WTC11 (cell line): ENCODE data around the gene KLHDC7A. TPM values are rescaled to one million over a fixed set of nuclear protein-coding genes. Genes with fewer than 3 reads are reported as not detected.

ENCODE experiments used
- ATAC-seq: fragments of 200-7000 bp; cut with Tn5 transposase; 2 replicates; pipeline ENCODE4 v1.10.0; 2021; ENCODE audit warnings: mild to moderate bottlenecking, moderate library complexity
- CTCF ChIA-PET: fragments of 300-600 bp; sonication (Branson Sonifier 250); formaldehyde crosslinking; loops from one replicate; lab custom pipeline; 2021; ENCODE audit warnings: antibody characterized with exemption; lab: Charles Lee
- POLR2A ChIA-PET: fragments of 350-600 bp; sonication (Branson Sonifier 250); formaldehyde crosslinking; loops from one replicate; lab custom pipeline; 2021; ENCODE audit warnings: antibody characterized with exemption; lab: Charles Lee
- DNase-seq: peaks from one replicate; pipeline ENCODE4 v3.0.0; 2021; ENCODE audit warnings: low spot score
- H3K27ac Mint-ChIP-seq: 2 replicates; pipeline ENCODE4 v1.8.0; 2021; ENCODE audit warnings: mixed read lengths
- H3K27me3 Mint-ChIP-seq: 2 replicates; pipeline ENCODE4 v1.8.0; 2021; ENCODE audit warnings: low read depth, mild to moderate bottlenecking, moderate library complexity, mixed read lengths
- H3K36me3 Mint-ChIP-seq: 2 replicates; pipeline ENCODE4 v1.8.0; 2021; ENCODE audit warnings: mixed read lengths
- H3K4me1 Mint-ChIP-seq: 2 replicates; pipeline ENCODE4 v1.8.0; 2022; ENCODE audit warnings: mixed read lengths
- H3K4me3 Mint-ChIP-seq: 2 replicates; pipeline ENCODE4 v1.8.0; 2021; ENCODE audit warnings: mild to moderate bottlenecking, moderate library complexity, mixed read lengths
- H3K9me3 Mint-ChIP-seq: 2 replicates; pipeline ENCODE4 v1.8.0; 2021; ENCODE audit warnings: mixed read lengths
- FOXP1 ChIP-seq: sonication (generic); formaldehyde crosslinking; IDR thresholded peaks from 2 replicates; pipeline ENCODE4 v1.8.0; 2022; ENCODE audit warnings: missing genetic modification reagents, mild to moderate bottlenecking, moderate library complexity, borderline replicate concordance
- NFE2L1 ChIP-seq: sonication (generic); formaldehyde crosslinking; IDR thresholded peaks from 2 replicates; pipeline ENCODE4 v1.8.1; 2023; ENCODE audit warnings: missing genetic modification reagents
- NR1H2 ChIP-seq: sonication (generic); formaldehyde crosslinking; IDR thresholded peaks from 2 replicates; pipeline ENCODE4 v1.9.0; 2021; ENCODE audit warnings: mild to moderate bottlenecking, moderate library complexity, missing genetic modification reagents
- RELA ChIP-seq: sonication (generic); formaldehyde crosslinking; IDR thresholded peaks from 2 replicates; pipeline ENCODE4 v1.8.1; 2022; ENCODE audit warnings: missing genetic modification reagents, mild to moderate bottlenecking, borderline replicate concordance
- TP53 ChIP-seq: sonication (generic); formaldehyde crosslinking; IDR thresholded peaks from 2 replicates; pipeline ENCODE4 v1.8.1; 2023; ENCODE audit warnings: mild to moderate bottlenecking, missing genetic modification reagents
- ZNF138 ChIP-seq: sonication (generic); formaldehyde crosslinking; conservative IDR thresholded peaks from 2 replicates; pipeline ENCODE4 v1.8.1; 2022; ENCODE audit warnings: mild to moderate bottlenecking, moderate library complexity, missing genetic modification reagents
- ZNF219 ChIP-seq: sonication (generic); formaldehyde crosslinking; IDR thresholded peaks from 2 replicates; pipeline ENCODE4 v1.8.0; 2023; ENCODE audit warnings: missing genetic modification reagents, mild to moderate bottlenecking, borderline replicate concordance
- ZNF317 ChIP-seq: sonication (generic); formaldehyde crosslinking; IDR thresholded peaks from 2 replicates; pipeline ENCODE4 v1.8.1; 2023; ENCODE audit warnings: low read depth, mild to moderate bottlenecking, moderate library complexity, missing genetic modification reagents, borderline replicate concordance
- total RNA-seq: library from RNA; stranded (reverse); gene quantifications from 3 replicates; pipeline ENCODE4 v1.2.3, GENCODE V29; 2021
- TF ChIP-seq, protein P1 (sequence below): sonication (generic); formaldehyde crosslinking; IDR thresholded peaks from 2 replicates; pipeline ENCODE4 v1.8.1; 2022; ENCODE audit warnings: mild to moderate bottlenecking, missing genetic modification reagents, moderate library complexity, borderline replicate concordance
- TF ChIP-seq, protein P2 (sequence below): sonication (generic); formaldehyde crosslinking; IDR thresholded peaks from 2 replicates; pipeline ENCODE4 v1.8.0; 2022; ENCODE audit warnings: mild to moderate bottlenecking, missing genetic modification reagents
- TF ChIP-seq, protein P3 (sequence below): sonication (generic); formaldehyde crosslinking; IDR thresholded peaks from 2 replicates; pipeline ENCODE4 v1.8.0; 2022; ENCODE audit warnings: mild to moderate bottlenecking, missing genetic modification reagents
- TF ChIP-seq, protein P4 (sequence below): sonication (generic); formaldehyde crosslinking; IDR thresholded peaks from 2 replicates; pipeline ENCODE4 v1.8.1; 2023; ENCODE audit warnings: mild to moderate bottlenecking, missing genetic modification reagents, borderline replicate concordance
- TF ChIP-seq, protein P5 (sequence below): fragments of 250-450 bp; sonication (Bioruptor Pico); IDR thresholded peaks from 2 replicates; pipeline ENCODE4 v1.9.0; 2021; ENCODE audit warnings: moderate library complexity, mild to moderate bottlenecking, inconsistent platforms, borderline replicate concordance
- TF ChIP-seq, protein P6 (sequence below): sonication (generic); formaldehyde crosslinking; IDR thresholded peaks from 2 replicates; pipeline ENCODE4 v1.8.1; 2022; ENCODE audit warnings: missing genetic modification reagents, borderline replicate concordance
- TF ChIP-seq, protein P7 (sequence below): sonication (generic); formaldehyde crosslinking; IDR thresholded peaks from 2 replicates; pipeline ENCODE4 v1.8.0; 2023; ENCODE audit warnings: mild to moderate bottlenecking, missing genetic modification reagents

Gene KLHDC7A
- total RNA-seq, 1 experiment from 2014 or later, result 14.3 TPM

DNA sequence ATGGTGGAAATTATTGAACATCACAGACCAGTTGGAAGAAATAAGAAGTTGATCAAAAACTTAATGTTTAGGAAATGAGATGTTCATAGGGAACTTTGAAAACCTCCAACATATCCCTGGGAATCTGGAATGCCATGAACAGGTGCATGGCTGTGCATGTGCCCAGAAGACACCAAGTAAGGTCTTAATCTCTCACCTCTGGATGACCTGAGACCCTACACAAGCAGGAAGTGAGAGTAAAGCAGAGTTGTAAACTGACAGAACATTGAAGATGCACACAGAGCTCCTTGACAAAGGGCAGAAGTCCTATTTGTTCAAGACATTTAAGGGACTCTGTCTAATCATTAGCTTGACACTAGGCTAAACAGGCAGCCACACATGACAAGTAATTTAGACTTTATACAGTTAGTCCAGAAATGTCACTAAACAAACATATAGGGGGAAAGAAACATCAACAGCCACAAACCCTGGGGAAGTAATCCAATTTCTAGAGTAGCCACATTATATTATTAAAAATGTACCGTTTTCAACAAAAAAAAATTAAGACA lies 34.5 kb downstream of the KLHDC7A start:
- ChIA-PET CTCF (no interaction called here), POLR2A (no interaction called here)
- TF ChIP-seq, protein P1, sequence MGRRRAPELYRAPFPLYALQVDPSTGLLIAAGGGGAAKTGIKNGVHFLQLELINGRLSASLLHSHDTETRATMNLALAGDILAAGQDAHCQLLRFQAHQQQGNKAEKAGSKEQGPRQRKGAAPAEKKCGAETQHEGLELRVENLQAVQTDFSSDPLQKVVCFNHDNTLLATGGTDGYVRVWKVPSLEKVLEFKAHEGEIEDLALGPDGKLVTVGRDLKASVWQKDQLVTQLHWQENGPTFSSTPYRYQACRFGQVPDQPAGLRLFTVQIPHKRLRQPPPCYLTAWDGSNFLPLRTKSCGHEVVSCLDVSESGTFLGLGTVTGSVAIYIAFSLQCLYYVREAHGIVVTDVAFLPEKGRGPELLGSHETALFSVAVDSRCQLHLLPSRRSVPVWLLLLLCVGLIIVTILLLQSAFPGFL (CRISPR knock-in tag), result no peak
- TF ChIP-seq, protein P2, sequence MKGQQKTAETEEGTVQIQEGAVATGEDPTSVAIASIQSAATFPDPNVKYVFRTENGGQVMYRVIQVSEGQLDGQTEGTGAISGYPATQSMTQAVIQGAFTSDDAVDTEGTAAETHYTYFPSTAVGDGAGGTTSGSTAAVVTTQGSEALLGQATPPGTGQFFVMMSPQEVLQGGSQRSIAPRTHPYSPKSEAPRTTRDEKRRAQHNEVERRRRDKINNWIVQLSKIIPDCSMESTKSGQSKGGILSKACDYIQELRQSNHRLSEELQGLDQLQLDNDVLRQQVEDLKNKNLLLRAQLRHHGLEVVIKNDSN, result no peak
- TF ChIP-seq ZNF138 (CRISPR knock-in tag) (no peak), FOXP1 (CRISPR knock-in tag) (no peak)
- TF ChIP-seq, all 79 proteins: peak for 0
- H3K4me3 Mint-ChIP-seq, result no peak overlapping the region
- peaks cover 36% of the 10 kb centered on the region for H3K9me3 Mint-ChIP-seq
- H3K27me3 Mint-ChIP-seq, result peaks cover 11% of the 10 kb centered on the region
- H3K27ac Mint-ChIP-seq, result no peak overlapping the region
- peaks cover 9% of the 10 kb centered on the region for H3K4me1 Mint-ChIP-seq
- no peak for DNase-seq
- ATAC-seq, result no peak
- H3K36me3 Mint-ChIP-seq, result peaks cover 18% of the 10 kb centered on the region

DNA sequence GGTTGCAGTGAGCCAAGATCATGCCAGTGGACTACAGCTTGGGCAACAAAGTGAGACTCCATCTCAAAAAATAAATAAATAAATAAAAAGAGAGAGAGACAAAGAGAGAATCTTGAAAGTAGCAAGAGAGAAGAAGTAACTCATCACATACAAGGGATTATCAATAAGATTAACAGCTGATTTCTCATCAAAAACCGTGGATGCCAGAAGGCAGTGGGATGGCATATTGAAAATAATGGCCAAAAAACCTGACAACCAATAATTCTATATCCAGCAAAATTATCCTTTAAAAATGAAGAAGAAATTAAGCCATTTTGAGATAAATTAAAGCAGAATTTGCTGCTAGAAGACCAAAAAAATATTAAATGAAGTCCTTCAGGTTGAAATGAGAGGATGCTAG lies 35.7 kb downstream of the KLHDC7A start:
- POLR2A ChIA-PET, result no interaction called here
- peaks cover 17% of the 10 kb centered on the region for H3K27me3 Mint-ChIP-seq

DNA sequence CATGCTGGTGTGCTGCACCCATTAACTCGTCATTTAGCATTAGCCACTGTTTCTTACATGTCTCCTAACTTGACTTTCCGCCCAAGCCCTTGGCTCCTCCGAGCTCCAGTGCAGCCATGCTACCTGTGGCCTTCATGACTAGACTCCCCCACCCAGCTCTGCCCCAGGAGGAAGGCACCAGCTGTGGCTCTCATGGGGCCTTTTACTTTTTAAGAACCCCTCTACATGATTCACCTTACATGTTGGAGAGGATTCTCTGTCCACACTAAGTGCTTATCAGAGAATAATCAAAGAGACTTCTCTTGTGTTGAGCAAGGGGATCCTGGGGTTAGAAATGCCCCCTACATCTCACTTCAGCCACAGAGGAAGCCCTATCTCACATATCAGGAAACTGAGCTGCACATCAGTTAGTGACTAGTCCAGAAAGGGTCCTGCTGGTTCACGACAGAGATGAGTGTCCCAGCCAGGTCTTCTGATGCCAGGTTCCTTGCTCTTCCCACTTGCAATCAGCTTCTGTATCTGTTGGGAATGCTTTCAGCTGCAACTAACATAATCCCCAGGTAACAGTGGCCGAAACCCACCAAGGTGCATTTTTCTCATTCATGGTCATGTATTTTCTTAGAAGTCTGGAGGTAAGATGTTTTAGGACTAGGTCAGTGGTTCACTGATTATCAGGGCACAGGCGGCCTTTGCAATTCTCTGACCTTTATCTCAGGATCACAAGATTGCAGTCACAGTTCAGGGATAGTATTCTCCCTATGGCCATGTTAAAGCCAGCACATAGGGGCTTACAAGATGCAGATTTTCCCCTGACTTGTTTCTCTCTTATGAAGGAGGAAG lies 45.9 kb downstream of the KLHDC7A start:
- ChIA-PET POLR2A (no interaction called here), CTCF (interaction anchor here (0.8 to 1.9 kb wide), 2 partner anchors 49 to 55 kb away, joined by 3 to 8 read pairs; no protein-coding TSS in a partner anchor)
- Mint-ChIP-seq H3K9me3 (peaks cover 13% of the 10 kb centered on the region), H3K27ac (no peak overlapping the region), H3K4me3 (no peak overlapping the region), H3K27me3 (peaks cover 44% of the 10 kb centered on the region), H3K4me1 (no peaks in the 10 kb centered on the region), H3K36me3 (no peaks in the 10 kb centered on the region)
- ATAC-seq, result no peak
- no peak for DNase-seq
- TF ChIP-seq, protein P3, sequence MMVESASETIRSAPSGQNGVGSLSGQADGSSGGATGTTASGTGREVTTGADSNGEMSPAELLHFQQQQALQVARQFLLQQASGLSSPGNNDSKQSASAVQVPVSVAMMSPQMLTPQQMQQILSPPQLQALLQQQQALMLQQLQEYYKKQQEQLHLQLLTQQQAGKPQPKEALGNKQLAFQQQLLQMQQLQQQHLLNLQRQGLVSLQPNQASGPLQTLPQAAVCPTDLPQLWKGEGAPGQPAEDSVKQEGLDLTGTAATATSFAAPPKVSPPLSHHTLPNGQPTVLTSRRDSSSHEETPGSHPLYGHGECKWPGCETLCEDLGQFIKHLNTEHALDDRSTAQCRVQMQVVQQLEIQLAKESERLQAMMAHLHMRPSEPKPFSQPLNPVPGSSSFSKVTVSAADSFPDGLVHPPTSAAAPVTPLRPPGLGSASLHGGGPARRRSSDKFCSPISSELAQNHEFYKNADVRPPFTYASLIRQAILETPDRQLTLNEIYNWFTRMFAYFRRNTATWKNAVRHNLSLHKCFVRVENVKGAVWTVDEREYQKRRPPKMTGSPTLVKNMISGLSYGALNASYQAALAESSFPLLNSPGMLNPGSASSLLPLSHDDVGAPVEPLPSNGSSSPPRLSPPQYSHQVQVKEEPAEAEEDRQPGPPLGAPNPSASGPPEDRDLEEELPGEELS (CRISPR knock-in tag), result no peak
- TF ChIP-seq, protein P4, sequence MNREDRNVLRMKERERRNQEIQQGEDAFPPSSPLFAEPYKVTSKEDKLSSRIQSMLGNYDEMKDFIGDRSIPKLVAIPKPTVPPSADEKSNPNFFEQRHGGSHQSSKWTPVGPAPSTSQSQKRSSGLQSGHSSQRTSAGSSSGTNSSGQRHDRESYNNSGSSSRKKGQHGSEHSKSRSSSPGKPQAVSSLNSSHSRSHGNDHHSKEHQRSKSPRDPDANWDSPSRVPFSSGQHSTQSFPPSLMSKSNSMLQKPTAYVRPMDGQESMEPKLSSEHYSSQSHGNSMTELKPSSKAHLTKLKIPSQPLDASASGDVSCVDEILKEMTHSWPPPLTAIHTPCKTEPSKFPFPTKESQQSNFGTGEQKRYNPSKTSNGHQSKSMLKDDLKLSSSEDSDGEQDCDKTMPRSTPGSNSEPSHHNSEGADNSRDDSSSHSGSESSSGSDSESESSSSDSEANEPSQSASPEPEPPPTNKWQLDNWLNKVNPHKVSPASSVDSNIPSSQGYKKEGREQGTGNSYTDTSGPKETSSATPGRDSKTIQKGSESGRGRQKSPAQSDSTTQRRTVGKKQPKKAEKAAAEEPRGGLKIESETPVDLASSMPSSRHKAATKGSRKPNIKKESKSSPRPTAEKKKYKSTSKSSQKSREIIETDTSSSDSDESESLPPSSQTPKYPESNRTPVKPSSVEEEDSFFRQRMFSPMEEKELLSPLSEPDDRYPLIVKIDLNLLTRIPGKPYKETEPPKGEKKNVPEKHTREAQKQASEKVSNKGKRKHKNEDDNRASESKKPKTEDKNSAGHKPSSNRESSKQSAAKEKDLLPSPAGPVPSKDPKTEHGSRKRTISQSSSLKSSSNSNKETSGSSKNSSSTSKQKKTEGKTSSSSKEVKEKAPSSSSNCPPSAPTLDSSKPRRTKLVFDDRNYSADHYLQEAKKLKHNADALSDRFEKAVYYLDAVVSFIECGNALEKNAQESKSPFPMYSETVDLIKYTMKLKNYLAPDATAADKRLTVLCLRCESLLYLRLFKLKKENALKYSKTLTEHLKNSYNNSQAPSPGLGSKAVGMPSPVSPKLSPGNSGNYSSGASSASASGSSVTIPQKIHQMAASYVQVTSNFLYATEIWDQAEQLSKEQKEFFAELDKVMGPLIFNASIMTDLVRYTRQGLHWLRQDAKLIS (CRISPR knock-in tag), result no peak
- TF ChIP-seq NFE2L1 (CRISPR knock-in tag) (no peak), TP53 (CRISPR knock-in tag) (no peak), NR1H2 (CRISPR knock-in tag) (no peak), ZNF219 (CRISPR knock-in tag) (no peak)
- TF ChIP-seq, protein P5, sequence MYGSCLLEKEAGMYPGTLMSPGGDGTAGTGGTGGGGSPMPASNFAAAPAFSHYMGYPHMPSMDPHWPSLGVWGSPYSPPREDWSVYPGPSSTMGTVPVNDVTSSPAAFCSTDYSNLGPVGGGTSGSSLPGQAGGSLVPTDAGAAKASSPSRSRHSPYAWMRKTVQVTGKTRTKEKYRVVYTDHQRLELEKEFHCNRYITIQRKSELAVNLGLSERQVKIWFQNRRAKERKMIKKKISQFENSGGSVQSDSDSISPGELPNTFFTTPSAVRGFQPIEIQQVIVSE, result no peak
- TF ChIP-seq, protein P6, sequence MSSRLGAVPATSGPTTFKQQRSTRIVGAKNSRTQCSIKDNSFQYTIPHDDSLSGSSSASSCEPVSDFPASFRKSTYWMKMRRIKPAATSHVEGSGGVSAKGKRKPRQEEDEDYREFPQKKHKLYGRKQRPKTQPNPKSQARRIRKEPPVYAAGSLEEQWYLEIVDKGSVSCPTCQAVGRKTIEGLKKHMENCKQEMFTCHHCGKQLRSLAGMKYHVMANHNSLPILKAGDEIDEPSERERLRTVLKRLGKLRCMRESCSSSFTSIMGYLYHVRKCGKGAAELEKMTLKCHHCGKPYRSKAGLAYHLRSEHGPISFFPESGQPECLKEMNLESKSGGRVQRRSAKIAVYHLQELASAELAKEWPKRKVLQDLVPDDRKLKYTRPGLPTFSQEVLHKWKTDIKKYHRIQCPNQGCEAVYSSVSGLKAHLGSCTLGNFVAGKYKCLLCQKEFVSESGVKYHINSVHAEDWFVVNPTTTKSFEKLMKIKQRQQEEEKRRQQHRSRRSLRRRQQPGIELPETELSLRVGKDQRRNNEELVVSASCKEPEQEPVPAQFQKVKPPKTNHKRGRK (CRISPR knock-in tag), result no peak
- TF ChIP-seq, protein P7, sequence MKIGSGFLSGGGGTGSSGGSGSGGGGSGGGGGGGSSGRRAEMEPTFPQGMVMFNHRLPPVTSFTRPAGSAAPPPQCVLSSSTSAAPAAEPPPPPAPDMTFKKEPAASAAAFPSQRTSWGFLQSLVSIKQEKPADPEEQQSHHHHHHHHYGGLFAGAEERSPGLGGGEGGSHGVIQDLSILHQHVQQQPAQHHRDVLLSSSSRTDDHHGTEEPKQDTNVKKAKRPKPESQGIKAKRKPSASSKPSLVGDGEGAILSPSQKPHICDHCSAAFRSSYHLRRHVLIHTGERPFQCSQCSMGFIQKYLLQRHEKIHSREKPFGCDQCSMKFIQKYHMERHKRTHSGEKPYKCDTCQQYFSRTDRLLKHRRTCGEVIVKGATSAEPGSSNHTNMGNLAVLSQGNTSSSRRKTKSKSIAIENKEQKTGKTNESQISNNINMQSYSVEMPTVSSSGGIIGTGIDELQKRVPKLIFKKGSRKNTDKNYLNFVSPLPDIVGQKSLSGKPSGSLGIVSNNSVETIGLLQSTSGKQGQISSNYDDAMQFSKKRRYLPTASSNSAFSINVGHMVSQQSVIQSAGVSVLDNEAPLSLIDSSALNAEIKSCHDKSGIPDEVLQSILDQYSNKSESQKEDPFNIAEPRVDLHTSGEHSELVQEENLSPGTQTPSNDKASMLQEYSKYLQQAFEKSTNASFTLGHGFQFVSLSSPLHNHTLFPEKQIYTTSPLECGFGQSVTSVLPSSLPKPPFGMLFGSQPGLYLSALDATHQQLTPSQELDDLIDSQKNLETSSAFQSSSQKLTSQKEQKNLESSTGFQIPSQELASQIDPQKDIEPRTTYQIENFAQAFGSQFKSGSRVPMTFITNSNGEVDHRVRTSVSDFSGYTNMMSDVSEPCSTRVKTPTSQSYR (CRISPR knock-in tag), result no peak

More for the DNA sequence above, 35.7 kb downstream of the KLHDC7A start:
- Mint-ChIP-seq H3K4me1 (0 out of 2 replicates have a peak, but pooled peaks cover 2% of the 10 kb centered on the region), H3K27ac (no peak overlapping the region)
- ATAC-seq, result no peak
- no peak for TF ChIP-seq RELA (CRISPR knock-in tag)
- peak; percentile 95 for TF ChIP-seq ZNF317 (CRISPR knock-in tag)
- TF ChIP-seq, all 79 proteins: peak for 1
- Mint-ChIP-seq H3K36me3 (peaks cover 18% of the 10 kb centered on the region), H3K4me3 (no peak overlapping the region), H3K9me3 (peaks cover 37% of the 10 kb centered on the region)
- no peak for DNase-seq
- CTCF ChIA-PET, result no interaction called here
